ENCODE data around the gene ZNF865.

DNA sequence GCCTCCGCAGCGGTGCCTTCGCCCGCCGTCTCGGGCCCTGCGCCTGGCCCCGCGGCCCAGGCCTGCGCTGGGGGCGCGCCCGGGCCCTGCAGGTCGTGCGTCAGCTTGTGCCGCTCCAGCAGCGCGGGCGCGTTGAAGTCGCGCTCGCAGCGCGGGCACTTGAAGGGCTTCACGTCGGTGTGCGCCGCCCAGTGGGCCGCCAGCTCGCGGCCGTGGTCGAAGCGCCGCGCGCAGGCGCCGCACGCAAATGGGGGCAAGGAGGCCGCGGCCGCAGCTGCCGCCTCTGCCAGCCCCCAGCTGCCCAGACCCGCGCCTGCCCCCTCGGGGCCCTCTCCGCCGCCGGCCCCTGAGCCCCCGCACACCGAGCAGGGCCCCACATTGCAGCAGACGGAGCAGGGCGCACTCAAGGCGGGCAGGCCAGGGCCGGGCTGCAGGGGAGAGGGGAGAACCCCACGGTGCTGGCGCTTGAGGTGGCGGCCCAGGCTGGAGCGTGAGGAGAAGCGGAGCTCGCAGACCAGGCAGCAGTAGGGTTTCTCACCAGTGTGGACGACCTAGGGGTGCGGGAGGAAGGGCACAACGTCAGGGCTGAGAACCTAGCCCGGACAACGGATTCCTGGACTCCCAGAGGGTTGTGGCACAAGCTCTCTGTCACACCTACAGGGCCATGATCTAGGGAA is 12.2 kb upstream of the ZNF865 start:
- TF ChIP-seq, protein P1, sequence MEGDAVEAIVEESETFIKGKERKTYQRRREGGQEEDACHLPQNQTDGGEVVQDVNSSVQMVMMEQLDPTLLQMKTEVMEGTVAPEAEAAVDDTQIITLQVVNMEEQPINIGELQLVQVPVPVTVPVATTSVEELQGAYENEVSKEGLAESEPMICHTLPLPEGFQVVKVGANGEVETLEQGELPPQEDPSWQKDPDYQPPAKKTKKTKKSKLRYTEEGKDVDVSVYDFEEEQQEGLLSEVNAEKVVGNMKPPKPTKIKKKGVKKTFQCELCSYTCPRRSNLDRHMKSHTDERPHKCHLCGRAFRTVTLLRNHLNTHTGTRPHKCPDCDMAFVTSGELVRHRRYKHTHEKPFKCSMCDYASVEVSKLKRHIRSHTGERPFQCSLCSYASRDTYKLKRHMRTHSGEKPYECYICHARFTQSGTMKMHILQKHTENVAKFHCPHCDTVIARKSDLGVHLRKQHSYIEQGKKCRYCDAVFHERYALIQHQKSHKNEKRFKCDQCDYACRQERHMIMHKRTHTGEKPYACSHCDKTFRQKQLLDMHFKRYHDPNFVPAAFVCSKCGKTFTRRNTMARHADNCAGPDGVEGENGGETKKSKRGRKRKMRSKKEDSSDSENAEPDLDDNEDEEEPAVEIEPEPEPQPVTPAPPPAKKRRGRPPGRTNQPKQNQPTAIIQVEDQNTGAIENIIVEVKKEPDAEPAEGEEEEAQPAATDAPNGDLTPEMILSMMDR (IDR thresholded peaks at IDR 0.05): no peak
- TF ChIP-seq POLR2A (IDR thresholded peaks at IDR 0.05; ENCODE audit: low read depth) (no peak), POLR2AphosphoS5 (IDR thresholded peaks at IDR 0.05) (no peak)
